GM21529 (cell line): ENCODE results near the gene HDAC3.

Source experiments
- ATAC-seq: cut with Tn5 transposase; IDR thresholded peaks from one replicate; pipeline ENCODE4 v1.9.1; 2021; ENCODE audit not compliant: unreplicated experiment

Gene HDAC3

GRCh38 chr5:141605523-141606277 lies 30.9 kb downstream of the HDAC3 start:
- ATAC-seq: peak; percentile 96

DNA sequence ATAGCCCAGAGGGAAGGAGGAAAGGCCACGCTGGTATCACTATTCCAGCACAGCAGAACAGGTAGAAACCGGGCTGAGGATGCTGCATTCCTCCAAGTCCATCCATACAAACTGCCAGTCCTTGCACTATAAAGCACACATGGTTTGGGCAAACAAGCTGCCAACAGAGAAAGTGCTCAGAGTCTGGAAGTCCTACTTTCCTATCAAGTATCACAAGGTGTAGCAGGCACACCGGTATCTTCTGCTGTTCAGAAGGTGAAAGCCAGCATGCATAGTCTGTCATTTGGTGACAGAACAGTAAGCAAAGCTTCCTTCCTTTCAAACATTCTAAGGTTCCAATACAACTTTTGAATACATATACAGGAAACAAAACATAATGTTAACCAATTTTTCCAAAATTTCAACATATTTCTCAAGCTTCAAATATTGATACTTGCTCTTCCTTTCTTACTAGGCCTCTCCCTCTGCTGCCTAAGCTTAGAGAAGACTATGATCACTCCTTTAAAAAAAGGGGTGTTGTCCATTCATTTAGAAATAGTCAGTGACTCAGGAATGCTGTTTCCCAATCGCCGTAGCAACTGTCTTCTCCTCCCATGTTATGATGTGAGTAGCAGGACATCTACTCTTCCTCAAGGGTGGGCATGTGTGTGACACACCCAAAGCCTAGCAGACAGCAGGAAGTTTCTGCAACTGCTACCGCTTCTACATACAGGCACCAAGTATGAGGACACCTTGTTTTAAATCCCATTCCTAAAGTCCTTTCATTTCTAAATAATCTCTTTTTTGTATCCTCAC lies 32.5 kb downstream of the HDAC3 start:
- ATAC-seq: no peak

DNA sequence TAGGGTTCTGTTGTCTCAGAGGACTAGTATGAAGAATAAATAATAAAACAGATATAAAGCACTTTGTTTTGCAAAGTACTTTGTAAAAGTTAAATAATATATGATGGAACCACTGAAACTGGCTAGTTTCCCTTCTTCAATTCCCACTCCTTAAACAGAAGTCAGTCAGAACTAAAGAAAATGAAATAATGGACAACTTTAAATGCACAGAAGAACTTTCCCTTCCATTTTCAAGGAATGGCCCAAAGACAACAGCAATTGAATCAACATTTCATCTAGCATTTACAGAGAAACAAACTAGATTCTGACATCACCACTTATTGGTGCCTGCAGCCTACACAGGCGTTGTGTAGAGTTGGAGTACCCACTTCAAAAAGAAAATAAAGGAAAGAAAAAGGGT lies 34.0 kb downstream of the HDAC3 start:
- no peak for ATAC-seq

- ATAC-seq: no peak
Measured at GRCh38 chr5:141598391-141599345, 38.0 kb downstream of the HDAC3 start.

DNA sequence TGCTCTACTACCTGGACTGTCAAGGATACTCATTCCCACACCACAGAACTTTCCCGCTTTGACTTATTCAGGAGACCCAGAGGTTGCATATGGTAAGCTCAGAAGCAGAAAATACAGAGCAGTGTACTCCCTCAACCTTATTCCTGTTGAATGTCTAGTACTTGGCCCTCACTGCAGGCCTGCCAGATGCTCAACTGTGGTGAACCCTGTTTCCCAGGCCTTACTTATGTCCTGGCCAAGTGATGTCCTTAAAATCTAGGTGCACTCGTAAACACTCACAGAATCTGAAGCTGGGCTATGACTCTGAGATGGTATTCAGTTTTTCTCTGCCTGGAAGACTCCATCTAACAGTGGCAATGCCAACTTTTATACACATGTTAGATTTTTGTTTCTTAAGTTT lies 38.8 kb downstream of the HDAC3 start:
- ATAC-seq: no peak

GRCh38 chr5:141597394-141597793 lies 39.3 kb downstream of the HDAC3 start:
- ATAC-seq: no peak

DNA sequence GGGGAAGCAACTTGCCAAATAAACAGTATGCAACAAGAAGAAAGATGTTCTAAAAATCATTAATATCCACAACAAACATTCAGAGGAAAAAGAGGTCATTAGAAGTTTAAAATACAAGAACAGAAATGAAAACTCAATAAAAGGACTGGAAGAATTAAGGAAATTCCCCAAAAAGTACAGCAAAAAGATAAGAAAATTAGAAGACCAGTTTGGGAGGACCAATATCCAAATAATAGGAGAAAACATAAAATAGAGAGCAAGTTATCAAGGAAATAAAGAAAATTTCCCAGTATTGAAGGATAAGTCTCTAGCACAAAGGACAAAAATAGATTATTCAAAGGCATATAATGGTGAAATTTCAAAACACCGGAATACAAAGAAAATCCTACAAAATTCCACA lies 39.8 kb downstream of the HDAC3 start:
- ATAC-seq: no peak

DNA sequence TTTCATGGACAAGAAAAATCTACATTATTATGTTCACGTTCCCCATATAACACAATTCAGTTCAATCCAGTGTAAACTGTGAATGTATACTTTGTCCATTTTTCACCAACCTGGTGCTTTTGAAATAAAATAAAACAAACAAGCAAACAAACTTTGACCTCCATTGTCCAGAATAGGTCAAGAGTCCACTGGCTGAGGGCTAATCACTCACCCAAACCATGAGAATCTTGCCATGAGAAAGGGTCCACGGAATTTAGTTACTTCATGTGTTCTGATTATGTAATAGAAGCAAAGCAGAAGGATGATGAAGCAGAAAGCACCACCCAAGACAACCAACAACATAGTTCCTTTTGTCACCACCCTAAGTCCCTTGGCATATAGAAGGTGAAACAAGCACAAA lies 46.5 kb downstream of the HDAC3 start:
- no peak for ATAC-seq

- ATAC-seq: no peak
Measured at GRCh38 chr5:141586246-141586645, 50.4 kb downstream of the HDAC3 start.

DNA sequence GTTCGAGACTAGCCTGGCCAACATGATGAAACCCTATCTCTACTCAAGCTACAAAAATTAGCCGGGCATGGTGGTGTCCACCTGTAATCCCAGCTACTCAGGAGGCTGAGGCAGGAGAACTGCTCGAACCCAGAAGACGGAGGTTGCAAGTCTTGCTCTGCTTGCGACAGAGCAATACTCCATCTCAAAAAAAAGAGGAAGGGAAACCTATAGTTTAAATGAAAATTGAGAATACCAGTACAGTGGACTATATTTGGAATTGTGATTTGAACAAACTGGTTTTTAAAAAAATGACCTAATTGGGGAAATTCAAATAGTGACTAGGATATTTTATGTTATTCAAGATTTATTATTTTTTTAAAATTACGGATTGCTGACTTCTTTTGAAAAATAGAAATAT lies 51.1 kb downstream of the HDAC3 start:
- no peak for ATAC-seq

- no peak for ATAC-seq
Measured at GRCh38 chr5:141574122-141574510, 62.5 kb downstream of the HDAC3 start.

GRCh38 chr5:141573489-141574121 lies 63.0 kb downstream of the HDAC3 start:
- no peak for ATAC-seq
